IMR-90 (cell line): ENCODE measurements around the gene TSHZ3. TPM values are rescaled to one million over a fixed set of nuclear protein-coding genes. Genes with fewer than 3 reads are reported as not detected.

Experiments
- ATAC-seq: fragments of 200-7000 bp; cut with Tn5 transposase; 2 replicates; pipeline ENCODE4 v1.9.1; 2020; ENCODE audit warnings: low read depth, mild to moderate bottlenecking, moderate library complexity
- BruUV-seq: library from RNA; stranded (reverse); fragments of 400-500 nt; replicated peaks from 2 replicates; lab custom pipeline; 2021; lab: Mats Ljungman, UMichigan
- CTCF ChIA-PET: fragments of 300-600 bp; formaldehyde crosslinking; extraction: SDS; loops from one replicate; lab custom pipeline; 2021; ENCODE audit warnings: antibody characterized with exemption; lab: Yijun Ruan, JAX
- POLR2A ChIA-PET: fragments of 300-600 bp; sonication (Branson Sonifier 250); formaldehyde crosslinking; loops from one replicate; lab custom pipeline; 2022; ENCODE audit warnings: antibody characterized with exemption; ENCODE audit not compliant: unreplicated experiment; lab: Charles Lee
- DNase-seq: peaks from one replicate; pipeline ENCODE4 v3.0.0; 2013
- H2AFZ ChIP-seq: replicated peaks from 2 replicates; pipeline ENCODE3; 2013; ENCODE audit warnings: low read length, mild to moderate bottlenecking; ENCODE audit not compliant: poor library complexity
- H2AK5ac ChIP-seq: 2 replicates; pipeline ENCODE4 v1.6.1; 2013; ENCODE audit warnings: low read depth, low read length, inconsistent platforms
- H2AK9ac ChIP-seq: replicated peaks from 2 replicates; pipeline ENCODE3; 2013; ENCODE audit warnings: mild to moderate bottlenecking, low read depth, low read length, moderate library complexity; ENCODE audit not compliant: poor library complexity
- H2BK120ac ChIP-seq: 2 replicates; pipeline ENCODE4 v1.6.1; 2013; ENCODE audit warnings: low read depth, low read length, inconsistent platforms
- H2BK15ac ChIP-seq: 3 replicates; pipeline ENCODE4 v1.6.1; 2013; ENCODE audit warnings: low read depth, low read length, inconsistent platforms
- H2BK20ac ChIP-seq: 2 replicates; pipeline ENCODE4 v1.6.1; 2013; ENCODE audit warnings: low read depth, mild to moderate bottlenecking, inconsistent platforms, low read length, moderate library complexity
- H2BK5ac ChIP-seq: 2 replicates; pipeline ENCODE4 v1.6.1; 2013; ENCODE audit warnings: mild to moderate bottlenecking, low read depth, low read length, inconsistent platforms; ENCODE audit not compliant: poor library complexity, severe bottlenecking
- H3K14ac ChIP-seq: replicated peaks from 2 replicates; pipeline ENCODE4 v1.6.1; 2013; ENCODE audit warnings: low read depth, low read length, inconsistent platforms
- H3K18ac ChIP-seq: 2 replicates; pipeline ENCODE4 v1.6.1; 2013; ENCODE audit warnings: low read depth, low read length, control low read depth
- H3K23ac ChIP-seq: 2 replicates; pipeline ENCODE4 v1.6.1; 2013; ENCODE audit warnings: low read depth, low read length, inconsistent platforms
- H3K27ac ChIP-seq: 2 replicates; pipeline ENCODE4 v1.5.1; 2013; ENCODE audit warnings: mild to moderate bottlenecking, control low read depth, low read length; ENCODE audit not compliant: insufficient read depth
- H3K27me3 ChIP-seq: 2 replicates; pipeline ENCODE4 v1.6.1; 2013; ENCODE audit warnings: low read length; ENCODE audit not compliant: control insufficient read depth, insufficient read depth
- H3K36me3 ChIP-seq: 2 replicates; pipeline ENCODE4 v1.6.1; 2013; ENCODE audit warnings: low read length, mixed read lengths; ENCODE audit not compliant: control insufficient read depth, insufficient read depth
- H3K4ac ChIP-seq: 2 replicates; pipeline ENCODE4 v1.6.1; 2013; ENCODE audit warnings: low read depth, low read length, inconsistent platforms
- H3K4me1 ChIP-seq: 2 replicates; pipeline ENCODE4 v1.6.1; 2013; ENCODE audit warnings: low read length, mixed read lengths; ENCODE audit not compliant: control insufficient read depth, insufficient read depth
- H3K4me2 ChIP-seq: 2 replicates; pipeline ENCODE4 v1.6.1; 2013; ENCODE audit warnings: low read depth, mild to moderate bottlenecking, control low read depth, low read length, moderate library complexity
- H3K4me3 ChIP-seq: 2 replicates; pipeline ENCODE4 v1.5.1; 2013; ENCODE audit warnings: low read depth, mild to moderate bottlenecking, control low read depth, low read length, moderate library complexity; ENCODE audit not compliant: insufficient read depth
- H3K56ac ChIP-seq: 2 replicates; pipeline ENCODE4 v1.6.1; 2013; ENCODE audit warnings: low read length, inconsistent platforms; ENCODE audit not compliant: insufficient read depth; ENCODE audit errors: extremely low read depth
- H3K79me1 ChIP-seq, 2 experiments: 2 replicates each; pipeline ENCODE4 v1.6.1; 2013; ENCODE audit warnings: low read length in 2 of 2, inconsistent platforms in 1 of 2, low read depth in 1 of 2
- H3K9ac ChIP-seq: 2 replicates; pipeline ENCODE4 v1.6.1; 2013; ENCODE audit warnings: low read depth, low read length, control low read depth
- H3K9me1 ChIP-seq: 2 replicates; pipeline ENCODE4 v1.6.1; 2013; ENCODE audit warnings: low read length, inconsistent platforms; ENCODE audit not compliant: insufficient read depth
- H3K9me3 ChIP-seq: 2 replicates; pipeline ENCODE4 v1.6.1; 2013; ENCODE audit warnings: low read length; ENCODE audit not compliant: control insufficient read depth, insufficient read depth
- H4K20me1 ChIP-seq: 2 replicates; pipeline ENCODE4 v1.6.1; 2013; ENCODE audit warnings: low read length, inconsistent platforms; ENCODE audit not compliant: insufficient read depth
- H4K5ac ChIP-seq: 2 replicates; pipeline ENCODE4 v1.6.1; 2013; ENCODE audit warnings: mild to moderate bottlenecking, low read depth, low read length, control low read depth
- H4K8ac ChIP-seq, 2 experiments: 2 replicates each; pipeline ENCODE4 v1.6.1; 2013; ENCODE audit warnings: low read depth in 2 of 2, low read length in 2 of 2, control low read depth in 1 of 2, inconsistent platforms in 1 of 2
- H4K91ac ChIP-seq: 2 replicates; pipeline ENCODE4 v1.6.1; 2013; ENCODE audit warnings: low read depth, low read length, inconsistent platforms; ENCODE audit not compliant: insufficient read depth
- CEBPB ChIP-seq: IDR thresholded peaks from 2 replicates; pipeline ENCODE4 v1.6.1; 2012; ENCODE audit warnings: low read depth, low read length, improper control_type of control experiment
- CTCF ChIP-seq: conservative IDR thresholded peaks from 2 replicates; pipeline ENCODE4 v1.5.1; 2012; ENCODE audit warnings: mild to moderate bottlenecking, low read depth, low read length, improper control_type of control experiment
- WGBS, 2 experiments: methylation state at CpG; one replicate each; pipeline versions ENCODE4 v1.1.5 to v1.1.7; 2013; ENCODE audit warnings: missing lambda C conversion rate in 2 of 2; ENCODE audit not compliant: insufficient read length in 1 of 2; ENCODE audit errors: extremely low coverage in 2 of 2; 5-methylcytosine and 5-hydroxymethylcytosine counted together
- dilution Hi-C: fragments of 300-500 bp; cut with HindIII; formaldehyde crosslinking; loops from one replicate; pipeline ENCODE4 v1.14.3; 2018; ENCODE audit warnings: low sequenced_read_pairs; ENCODE audit not compliant: unreplicated experiment
- in situ Hi-C: fragments of 300-500 bp; cut with MboI; formaldehyde crosslinking; loops from 3 replicates; pipeline ENCODE4 v1.14.3; 2019; ENCODE audit warnings: low sequenced_read_pairs, inconsistent platforms, mixed read lengths
- intact Hi-C: fragments of 100-400 bp; cut with micrococcal nuclease; formaldehyde crosslinking; loops from 2 replicates; pipeline ENCODE4 v1.10.0; 2022
- polyA plus RNA-seq, 3 experiments: library from polyadenylated mRNA; depleted of rRNA; stranded (reverse); fragments of >200 nt; gene quantifications; 2 replicates each; pipeline ENCODE4 v1.2.3, GENCODE V29; 2012; ENCODE audit warnings: low replicate concordance in 1 of 3
- total RNA-seq: library from RNA; depleted of rRNA; stranded (reverse); fragments of >200 nt; gene quantifications from 2 replicates; pipeline ENCODE4 v1.2.3, GENCODE V29; 2012
- TF ChIP-seq, protein P1 (sequence below): fragments of 150-350 bp; IDR thresholded peaks from 2 replicates; pipeline ENCODE4 v1.6.1; 2016; ENCODE audit warnings: low read depth, mild to moderate bottlenecking, low read length, moderate library complexity, borderline replicate concordance

Gene TSHZ3
- total and polyA plus RNA-seq, 2 of the 4 experiments (the other 2 are of a cell fraction) = 8.1 to 13.0 TPM

DNA sequence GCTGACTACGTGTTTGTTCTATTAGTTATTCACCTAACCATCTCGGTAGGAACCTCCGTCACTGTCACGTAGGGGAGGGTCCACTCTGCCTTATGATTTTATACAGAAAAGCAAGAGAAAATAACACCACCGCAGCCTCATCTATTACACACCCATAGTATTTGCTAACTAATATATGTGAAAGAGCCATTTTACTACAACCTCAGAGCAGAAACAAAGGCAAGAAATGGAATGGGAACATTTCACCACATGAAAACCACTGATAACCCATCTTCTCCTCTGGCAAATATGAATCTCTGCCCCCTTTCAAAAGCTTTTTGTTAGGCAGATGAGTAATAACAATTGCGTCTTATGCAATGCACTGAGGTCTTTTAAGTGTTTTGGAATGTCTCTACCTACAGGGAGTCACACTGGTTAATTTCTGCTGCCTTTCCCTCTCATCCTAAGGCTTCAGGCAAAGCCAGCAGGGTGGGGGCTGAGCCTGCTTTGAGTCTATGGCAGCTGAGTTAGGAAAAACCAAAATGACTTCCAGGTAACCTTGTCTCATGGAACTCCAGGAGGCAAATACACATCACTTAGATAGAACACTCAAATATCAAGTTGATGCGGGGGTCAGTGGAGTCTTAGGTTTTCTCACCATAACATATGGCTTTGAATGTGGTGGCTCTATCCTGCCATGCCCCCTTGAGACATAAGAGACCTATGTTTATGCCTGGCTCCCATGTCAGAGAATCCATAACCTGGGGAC lies 15.0 kb downstream of the TSHZ3 start:
- Histone ChIP-seq H2AK9ac (peak overlapping the region; percentile 47), H4K8ac (peak overlapping the region; percentile 36 to 61), H3K9me1 (peaks cover 48% of the 10 kb centered on the region), H3K9ac (no peak overlapping the region), H2BK120ac (peak overlapping the region; percentile 73), H4K91ac (peak overlapping the region; percentile 74), H3K4me3 (no peak overlapping the region), H3K14ac (peak overlapping the region; percentile 71), H3K4ac (peak overlapping the region; percentile 92), H3K4me2 (peak overlapping the region; percentile 20; the same call in 1 of the 2 replicates), H3K18ac (peak overlapping the region; percentile 70), H3K36me3 (peaks cover 10% of the 10 kb centered on the region), H2BK20ac (peak overlapping the region; percentile 65), H4K20me1 (peaks cover 19% of the 10 kb centered on the region), H3K4me1 (peaks cover 65% of the 10 kb centered on the region), H4K5ac (peak overlapping the region; percentile 83), H3K27ac (peak overlapping the region; percentile 86), H3K79me1 (peaks cover 24 to 92% of the 10 kb centered on the region in 2 experiments), H3K23ac (peak overlapping the region; percentile 76), H2AFZ (peak overlapping the region; percentile 5), H2BK5ac (peak overlapping the region; percentile 69), H2BK15ac (peak overlapping the region; percentile 74), H3K9me3 (no peaks in the 10 kb centered on the region), H2AK5ac (peak overlapping the region; percentile 79), H3K27me3 (no peaks in the 10 kb centered on the region), H3K56ac (no peak overlapping the region)
- ATAC-seq (no peak), DNase-seq (peak; percentile 74)
- TF ChIP-seq CEBPB (peak; percentile 91), CTCF (no peak)
- TF ChIP-seq, protein P1, sequence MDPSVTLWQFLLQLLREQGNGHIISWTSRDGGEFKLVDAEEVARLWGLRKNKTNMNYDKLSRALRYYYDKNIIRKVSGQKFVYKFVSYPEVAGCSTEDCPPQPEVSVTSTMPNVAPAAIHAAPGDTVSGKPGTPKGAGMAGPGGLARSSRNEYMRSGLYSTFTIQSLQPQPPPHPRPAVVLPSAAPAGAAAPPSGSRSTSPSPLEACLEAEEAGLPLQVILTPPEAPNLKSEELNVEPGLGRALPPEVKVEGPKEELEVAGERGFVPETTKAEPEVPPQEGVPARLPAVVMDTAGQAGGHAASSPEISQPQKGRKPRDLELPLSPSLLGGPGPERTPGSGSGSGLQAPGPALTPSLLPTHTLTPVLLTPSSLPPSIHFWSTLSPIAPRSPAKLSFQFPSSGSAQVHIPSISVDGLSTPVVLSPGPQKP = no peak
- CTCF ChIA-PET = interaction anchor here (1.4 kb wide), 1 partner anchor 13 kb away, joined by 3 read pairs; no protein-coding TSS in a partner anchor
- dilution Hi-C loops = no loop called here
- intact Hi-C loops = loop anchor here (5.0 kb wide), 1 partner anchor 112 kb away; no protein-coding TSS in a partner anchor
- no TSS peak for BruUV-seq
- POLR2A ChIA-PET = no interaction called here
- in situ Hi-C loops = loop anchor here (25.0 kb wide), 1 partner anchor 1028 kb away; no protein-coding TSS in a partner anchor
- no CpG with 5 or more reads among the region's 7 CpGs for WGBS, 2 experiments
